GM12878 (cell line): ENCODE results near the gene MOK.

Source experiments
- CHD4 ChIP-seq: fragments of 200-600 bp; sonication (generic); IDR thresholded peaks from 2 replicates; pipeline ENCODE4 v1.6.1; 2016; ENCODE audit warnings: mild to moderate bottlenecking
- CTCF ChIP-seq, 3 experiments: IDR thresholded peaks in 2 of 3; conservative IDR thresholded peaks in 1 of 3; 2 replicates each; pipeline ENCODE4 v1.5.1; 2011; ENCODE audit warnings: low read depth in 3 of 3, low read length in 3 of 3, mild to moderate bottlenecking in 3 of 3, control low read depth in 2 of 3, moderate library complexity in 2 of 3, inconsistent platforms in 1 of 3, mixed read lengths in 1 of 3; ENCODE audit not compliant: control insufficient read depth in 2 of 3, insufficient read depth in 1 of 3; ENCODE audit errors: extremely low read depth in 1 of 3
- E4F1 ChIP-seq: fragments of 450-650 bp; IDR thresholded peaks from 2 replicates; pipeline ENCODE4 v1.6.1; 2018; ENCODE audit warnings: borderline replicate concordance, mild to moderate bottlenecking; ENCODE audit not compliant: partially characterized antibody
- ETV6 ChIP-seq, 2 experiments: fragments of 450-650 bp in 1 of 2; IDR thresholded peaks in 1 of 2; conservative IDR thresholded peaks in 1 of 2; 2 replicates each; pipeline ENCODE4 v1.6.1; 2014; ENCODE audit warnings: antibody characterized with exemption in 1 of 2, borderline replicate concordance in 1 of 2, low read depth in 1 of 2, mild to moderate bottlenecking in 1 of 2, moderate library complexity in 1 of 2
- HDAC2 ChIP-seq: fragments of 200-600 bp; sonication (generic); IDR thresholded peaks from 2 replicates; pipeline ENCODE4 v1.6.1; 2017
- IKZF1 ChIP-seq: fragments of 450-650 bp; conservative IDR thresholded peaks from 2 replicates; pipeline ENCODE4 v1.6.1; 2017; ENCODE audit warnings: antibody characterized with exemption, mild to moderate bottlenecking
- POLR2A ChIP-seq: IDR thresholded peaks from 2 replicates; pipeline ENCODE4 v1.6.1; 2011; ENCODE audit warnings: low read depth, mild to moderate bottlenecking, low read length
- SMAD5 ChIP-seq: IDR thresholded peaks from 2 replicates; pipeline ENCODE4 v1.6.1; 2016; ENCODE audit warnings: antibody characterized with exemption, low read depth
- SUPT20H ChIP-seq: IDR thresholded peaks from 2 replicates; pipeline ENCODE4 v1.6.1; 2011; ENCODE audit warnings: low read depth, mild to moderate bottlenecking, low read length, moderate library complexity, borderline replicate concordance; ENCODE audit not compliant: control insufficient read depth
- TAF1 ChIP-seq: IDR thresholded peaks from 2 replicates; pipeline ENCODE4 v1.6.1; 2011; ENCODE audit warnings: mild to moderate bottlenecking, low read depth, low read length, borderline replicate concordance
- YY1 ChIP-seq: IDR thresholded peaks from 2 replicates; pipeline ENCODE4 v1.6.1; 2011; ENCODE audit warnings: low read depth, mild to moderate bottlenecking, low read length
- ZNF274 ChIP-seq: IDR thresholded peaks from one replicate; pipeline ENCODE4 v1.8.0; 2011; ENCODE audit not compliant: insufficient read length, insufficient read depth

- TF ChIP-seq CHD4 (no peak), ETV6 (conservative IDR thresholded peaks at IDR 0.05 in 1 of 2, IDR thresholded peaks at IDR 0.05 in 1 of 2; ENCODE audit: borderline replicate concordance in 1 of 2, low read depth in 1 of 2) (no peak), IKZF1 (no peak), POLR2A (no peak), CTCF (IDR thresholded peaks at IDR 0.05 in 2 of 3, conservative IDR thresholded peaks at IDR 0.05 in 1 of 3; ENCODE audit: control insufficient read depth in 2 of 3, extremely low read depth in 1 of 3, insufficient read depth in 1 of 3, low read depth in 3 of 3, low read length in 3 of 3) (no peak), SMAD5 (no peak), SUPT20H (no peak), TAF1 (no peak), E4F1 (no peak), ZNF274 (no peak), HDAC2 (no peak), YY1 (no peak)
Observed at GRCh38 chr14:102275866-102276265, 29.1 kb downstream of the MOK start.
